HG03280 (cell line): ENCODE data around the gene CPB1.
A peak's percentile ranks its signal among the peaks of the same experiment; 100 is the strongest.

ENCODE experiments used
- ATAC-seq: cut with Tn5 transposase; IDR thresholded peaks from one replicate; pipeline ENCODE4 v1.9.1; 2021; ENCODE audit warnings: mild to moderate bottlenecking, moderate library complexity; ENCODE audit not compliant: unreplicated experiment

Gene CPB1

GRCh38 chr3:148829926-148830325 is 2.3 kb downstream of the CPB1 start:
- no peak for ATAC-seq

GRCh38 chr3:148833223-148833622 is 5.6 kb downstream of the CPB1 start:
- ATAC-seq = no peak

GRCh38 chr3:148839805-148840204 is 12.2 kb downstream of the CPB1 start:
- peak; percentile 64 for ATAC-seq

GRCh38 chr3:148840451-148840850 is 12.8 kb downstream of the CPB1 start:
- no peak for ATAC-seq

- ATAC-seq = no peak
Measured at GRCh38 chr3:148845756-148846395, 18.3 kb downstream of the CPB1 start.

- no peak for ATAC-seq
Measured at GRCh38 chr3:148847351-148847750, 19.7 kb downstream of the CPB1 start.

- no peak for ATAC-seq
Measured at GRCh38 chr3:148848410-148848809, 20.8 kb downstream of the CPB1 start.

GRCh38 chr3:148852271-148852992 is 24.8 kb downstream of the CPB1 start:
- ATAC-seq = no peak

- no peak for ATAC-seq
Measured at GRCh38 chr3:148853076-148853475, 25.5 kb downstream of the CPB1 start.

GRCh38 chr3:148854061-148854460 is 26.4 kb downstream of the CPB1 start:
- no peak for ATAC-seq

- ATAC-seq = no peak
Measured at GRCh38 chr3:148856384-148856783, 28.8 kb downstream of the CPB1 start.

GRCh38 chr3:148857316-148857715 is 29.7 kb downstream of the CPB1 start:
- no peak for ATAC-seq

GRCh38 chr3:148861277-148861869 is 33.8 kb downstream of the CPB1 start:
- ATAC-seq = peak; percentile 88

GRCh38 chr3:148863297-148863696 is 35.7 kb downstream of the CPB1 start:
- ATAC-seq = no peak

- no peak for ATAC-seq
Measured at GRCh38 chr3:148863814-148864213, 36.2 kb downstream of the CPB1 start.

GRCh38 chr3:148865049-148865448 is 37.4 kb downstream of the CPB1 start, which contains the start of gene CPA3:
Gene CPA3, plus strand, starts transcription at chr3:148865296. Its CDS starts 12 bp downstream, at chr3:148865308.
- no peak for ATAC-seq

GRCh38 chr3:148866261-148866660 is 38.6 kb downstream of the CPB1 start:
- ATAC-seq = no peak

GRCh38 chr3:148873270-148873927 is 45.8 kb downstream of the CPB1 start:
- ATAC-seq = no peak

GRCh38 chr3:148873977-148874376 is 46.4 kb downstream of the CPB1 start:
- no peak for ATAC-seq

- no peak for ATAC-seq
Measured at GRCh38 chr3:148878095-148878494, 50.5 kb downstream of the CPB1 start.

- no peak for ATAC-seq
Measured at GRCh38 chr3:148879256-148879655, 51.6 kb downstream of the CPB1 start.

GRCh38 chr3:148880681-148881080 is 53.1 kb downstream of the CPB1 start:
- no peak for ATAC-seq
